ENCODE data around the gene CABCOCO1.

- TF ChIP-seq CTCF (IDR thresholded peaks at IDR 0.05) (no peak), POLR2A (IDR thresholded peaks at IDR 0.05) (no peak)
These were observed 94.3 kb downstream of the CABCOCO1 start for GRCh38 chr10:61757001-61757400.

Data from heart left ventricle (tissue), 13 donors.